Neural progenitor cell (in vitro differentiated cells): ENCODE results near the gene CSNK1G3. TPM values are rescaled to one million over a fixed set of nuclear protein-coding genes. Genes with fewer than 3 reads are reported as not detected.

Experiments
- DNase-seq: peaks from one replicate; pipeline ENCODE4 v3.0.0-alpha.2; 2016; ENCODE audit warnings: low spot score
- H2AFZ ChIP-seq: fragments of 200-600 bp; sonication (generic); replicated peaks from 2 replicates; pipeline ENCODE4 v1.6.1; 2016; ENCODE audit warnings: antibody characterized with exemption
- H3F3A ChIP-seq: fragments of 200-600 bp; sonication (generic); 2 replicates; pipeline ENCODE4 v1.6.1; 2016; ENCODE audit warnings: antibody characterized with exemption, low read depth
- H3K27ac ChIP-seq: fragments of 200-600 bp; sonication (generic); 2 replicates; pipeline ENCODE4 v1.5.1; 2016; ENCODE audit warnings: mild to moderate bottlenecking
- H3K27me3 ChIP-seq: fragments of 200-600 bp; sonication (generic); 2 replicates; pipeline ENCODE4 v1.6.1; 2016; ENCODE audit warnings: mild to moderate bottlenecking, moderate library complexity
- H3K36me3 ChIP-seq: fragments of 200-600 bp; sonication (generic); 2 replicates; pipeline ENCODE4 v1.5.1; 2016
- H3K4me1 ChIP-seq: fragments of 200-600 bp; sonication (generic); 2 replicates; pipeline ENCODE4 v1.6.1; 2016; ENCODE audit warnings: mixed run types
- H3K4me2 ChIP-seq: fragments of 200-600 bp; sonication (generic); 2 replicates; pipeline ENCODE4 v1.6.1; 2016
- H3K4me3 ChIP-seq: fragments of 200-600 bp; sonication (generic); 2 replicates; pipeline ENCODE4 v1.5.1; 2016
- H3K79me2 ChIP-seq: fragments of 200-600 bp; sonication (generic); 2 replicates; pipeline ENCODE4 v1.6.1; 2016; ENCODE audit warnings: low read depth
- H3K9ac ChIP-seq: fragments of 200-600 bp; sonication (generic); 2 replicates; pipeline ENCODE4 v1.6.1; 2016
- H3K9me3 ChIP-seq: fragments of 200-600 bp; sonication (generic); 2 replicates; pipeline ENCODE4 v1.5.1; 2016; ENCODE audit warnings: low read depth
- H4K20me1 ChIP-seq: fragments of 200-600 bp; sonication (generic); 2 replicates; pipeline ENCODE4 v1.6.1; 2016; ENCODE audit warnings: low read depth
- H3K27ac Mint-ChIP-seq: 3 replicates; pipeline ENCODE4 v1.8.0; 2021; ENCODE audit warnings: mixed read lengths
- H3K27me3 Mint-ChIP-seq: 2 replicates; pipeline ENCODE4 v1.8.0; 2022; ENCODE audit warnings: low read depth, mild to moderate bottlenecking, inconsistent platforms, moderate library complexity, mixed read lengths; ENCODE audit not compliant: insufficient read depth
- H3K36me3 Mint-ChIP-seq: 3 replicates; pipeline ENCODE4 v1.8.0; 2021; ENCODE audit warnings: mixed read lengths
- H3K4me1 Mint-ChIP-seq: 3 replicates; pipeline ENCODE4 v1.8.0; 2021; ENCODE audit warnings: mixed read lengths
- H3K4me3 Mint-ChIP-seq: 3 replicates; pipeline ENCODE4 v1.8.0; 2021; ENCODE audit warnings: mild to moderate bottlenecking, moderate library complexity, mixed read lengths
- H3K9me3 Mint-ChIP-seq: 3 replicates; pipeline ENCODE4 v1.8.0; 2020; ENCODE audit warnings: mixed read lengths
- CTCF ChIP-seq: fragments of 200-600 bp; sonication (generic); IDR thresholded peaks from 2 replicates; pipeline ENCODE4 v1.5.1; 2017; ENCODE audit warnings: antibody characterized with exemption, mild to moderate bottlenecking
- EZH2 ChIP-seq: fragments of 200-600 bp; sonication (generic); IDR thresholded peaks from 2 replicates; pipeline ENCODE4 v1.6.1; 2017; ENCODE audit warnings: antibody characterized with exemption, mild to moderate bottlenecking, moderate library complexity
- EZH2phosphoT487 ChIP-seq: fragments of 200-600 bp; sonication (generic); IDR thresholded peaks from 2 replicates; pipeline ENCODE4 v1.6.1; 2017; ENCODE audit warnings: antibody characterized with exemption
- total RNA-seq: library from RNA; depleted of rRNA; stranded (reverse); fragments of >200 nt; gene quantifications from 2 replicates; pipeline ENCODE4 v1.2.3, GENCODE V29; 2015; ENCODE audit warnings: low replicate concordance

Gene CSNK1G3
- total RNA-seq, 1 donor from 2014 or later = 96.7 TPM

- H4K20me1 ChIP-seq = peaks cover 10% of the 10 kb centered on the region
- H3K9me3 ChIP-seq = no peaks in the 10 kb centered on the region
- peaks cover 4% of the 10 kb centered on the region for H3K4me1 Mint-ChIP-seq
- no peak overlapping the region for H3K4me3 ChIP-seq
- H2AFZ ChIP-seq = no peak overlapping the region
- DNase-seq = peak; percentile 16
- peak; percentile 53 for TF ChIP-seq CTCF
- TF ChIP-seq EZH2phosphoT487 = no peak
- TF ChIP-seq EZH2 = no peak
- no peaks in the 10 kb centered on the region for H3K4me1 ChIP-seq
- H3K27me3 Mint-ChIP-seq = no peaks in the 10 kb centered on the region
- no peak overlapping the region for H3K9ac ChIP-seq
- H3K9me3 Mint-ChIP-seq = peaks cover 2% of the 10 kb centered on the region
- H3K27me3 ChIP-seq = no peaks in the 10 kb centered on the region
- H3K36me3 Mint-ChIP-seq = peaks cover 18% of the 10 kb centered on the region
- no peak overlapping the region for H3K4me3 Mint-ChIP-seq
- no peak overlapping the region for H3K4me2 ChIP-seq
- peaks cover 6% of the 10 kb centered on the region for H3F3A ChIP-seq
- H3K27ac Mint-ChIP-seq = no peak overlapping the region
- H3K79me2 ChIP-seq = peaks cover 94% of the 10 kb centered on the region
- no peak overlapping the region for H3K27ac ChIP-seq
- H3K36me3 ChIP-seq = no peaks in the 10 kb centered on the region
Observed at GRCh38 chr5:123545506-123545905, 33.5 kb downstream of the CSNK1G3 start.

GRCh38 chr5:123546657-123547056, 34.7 kb downstream of the CSNK1G3 start:
- Histone ChIP-seq H3K9me3 (no peaks in the 10 kb centered on the region), H3K9ac (no peak overlapping the region), H2AFZ (no peak overlapping the region), H3K27ac (no peak overlapping the region), H3K27me3 (no peaks in the 10 kb centered on the region), H3K79me2 (peaks cover 90% of the 10 kb centered on the region), H3F3A (peaks cover 6% of the 10 kb centered on the region), H4K20me1 (peaks cover 10% of the 10 kb centered on the region), H3K4me1 (no peaks in the 10 kb centered on the region), H3K4me2 (no peak overlapping the region), H3K36me3 (no peaks in the 10 kb centered on the region), H3K4me3 (no peak overlapping the region)
- Mint-ChIP-seq H3K27me3 (no peaks in the 10 kb centered on the region), H3K4me1 (peaks cover 4% of the 10 kb centered on the region), H3K9me3 (peaks cover 2% of the 10 kb centered on the region), H3K27ac (no peak overlapping the region), H3K36me3 (peaks cover 15% of the 10 kb centered on the region), H3K4me3 (no peak overlapping the region)
- TF ChIP-seq EZH2 (no peak), EZH2phosphoT487 (no peak), CTCF (no peak)
- DNase-seq = no peak

- H3K36me3 ChIP-seq = no peaks in the 10 kb centered on the region
- H3F3A ChIP-seq = no peaks in the 10 kb centered on the region
- no peaks in the 10 kb centered on the region for H3K4me1 ChIP-seq
- no peak overlapping the region for H3K27ac Mint-ChIP-seq
- no peak overlapping the region for H3K4me3 ChIP-seq
- H3K27me3 ChIP-seq = no peaks in the 10 kb centered on the region
- no peaks in the 10 kb centered on the region for H3K9me3 ChIP-seq
- no peaks in the 10 kb centered on the region for H4K20me1 ChIP-seq
- peaks cover 73% of the 10 kb centered on the region for H3K79me2 ChIP-seq
- H3K36me3 Mint-ChIP-seq = peaks cover 12% of the 10 kb centered on the region
- H3K27ac ChIP-seq = no peak overlapping the region
- H3K9ac ChIP-seq = no peak overlapping the region
- H2AFZ ChIP-seq = no peak overlapping the region
- no peak overlapping the region for H3K4me3 Mint-ChIP-seq
- TF ChIP-seq CTCF (no peak), EZH2phosphoT487 (no peak), EZH2 (no peak)
- no peaks in the 10 kb centered on the region for H3K27me3 Mint-ChIP-seq
- DNase-seq = no peak
- no peaks in the 10 kb centered on the region for H3K9me3 Mint-ChIP-seq
- H3K4me2 ChIP-seq = no peak overlapping the region
- peaks cover 11% of the 10 kb centered on the region for H3K4me1 Mint-ChIP-seq
Observed at GRCh38 chr5:123549256-123549904, 37.4 kb downstream of the CSNK1G3 start.
